Renal pelvis (tissue), 3 donors: Measurements from ENCODE around the gene TLE7. TPM values are rescaled to one million over a fixed set of nuclear protein-coding genes. Genes with fewer than 3 reads are reported as not detected.

ENCODE experiments used
- polyA plus RNA-seq, 3 donors: library from polyadenylated mRNA; unstranded; fragments of 120-200 nt; gene quantifications; one replicate each; pipeline ENCODE4 v1.2.1, GENCODE V29; 2013; ENCODE audit not compliant: insufficient read length in 3 of 3

TLE7 gene
- polyA plus RNA-seq, 3 donors = not detected

Other genes starting within 250 kb of the TLE7 start
- 10 to 100 TPM; 11.5 to 19.6 (median 18.6) TPM for gene HYDIN, start 211.3 kb downstream of the TLE7 start, polyA plus RNA-seq
- 10 to 100 TPM; 40.1 to 66.5 (median 63.5) TPM for gene CMTR2, start 152.7 kb downstream of the TLE7 start, polyA plus RNA-seq
- gene CALB2, start 83.3 kb downstream of the TLE7 start, polyA plus RNA-seq = under 1 TPM; 0.40 to 0.70 (median 0.47) TPM
- 10 to 100 TPM; 14.6 to 19.5 (median 15.5) TPM for gene ZNF23, start 20.2 kb upstream of the TLE7 start, polyA plus RNA-seq
- 10 to 100 TPM; 11.0 to 18.5 (median 16.1) TPM for gene ZNF19, start 47.3 kb upstream of the TLE7 start, polyA plus RNA-seq
- under 1 TPM; 0.21 to 0.53 (median 0.49) TPM for gene CHST4, start 84.4 kb upstream of the TLE7 start, polyA plus RNA-seq
- under 1 TPM; 0.03 to 0.16 (median 0.14) TPM for gene TAT, start 135.0 kb upstream of the TLE7 start, polyA plus RNA-seq
- gene MARVELD3, start 184.1 kb upstream of the TLE7 start, polyA plus RNA-seq = 10 to 100 TPM; 13.1 to 20.3 (median 19.8) TPM